HG02938 (cell line): ENCODE measurements around the gene PALS1.
"Not testable (repeated sequence)": the region's sequence is repeated elsewhere in the genome, so short reads cannot be mapped to it uniquely, and the experiment has no call there.

ENCODE experiments used
- ATAC-seq: cut with Tn5 transposase; IDR thresholded peaks from one replicate; pipeline ENCODE4 v1.9.1; 2021; ENCODE audit warnings: mild to moderate bottlenecking, moderate library complexity; ENCODE audit not compliant: unreplicated experiment

Gene PALS1

GRCh38 chr14:67253076-67253635 is 11.9 kb downstream of the PALS1 start:
- no peak for ATAC-seq

DNA sequence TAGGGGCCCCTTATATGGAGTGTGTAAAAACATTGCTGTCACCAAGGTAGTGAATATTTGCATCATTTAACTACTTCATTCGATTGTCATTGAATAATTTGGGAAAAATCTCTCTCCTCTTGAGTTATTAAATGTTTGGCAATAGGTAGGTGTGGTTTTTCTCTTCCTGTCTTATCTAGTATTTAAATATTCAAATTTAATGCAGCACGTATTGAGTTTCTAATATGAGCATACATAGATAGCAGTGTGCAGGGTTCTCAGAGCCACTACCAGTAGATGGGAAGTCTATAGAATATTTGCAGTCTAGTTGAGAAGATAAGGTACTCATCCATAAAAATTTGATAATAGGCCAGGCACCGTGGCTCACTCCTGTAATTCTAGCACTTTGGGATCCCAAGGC is 16.7 kb downstream of the PALS1 start:
- no peak for ATAC-seq

DNA sequence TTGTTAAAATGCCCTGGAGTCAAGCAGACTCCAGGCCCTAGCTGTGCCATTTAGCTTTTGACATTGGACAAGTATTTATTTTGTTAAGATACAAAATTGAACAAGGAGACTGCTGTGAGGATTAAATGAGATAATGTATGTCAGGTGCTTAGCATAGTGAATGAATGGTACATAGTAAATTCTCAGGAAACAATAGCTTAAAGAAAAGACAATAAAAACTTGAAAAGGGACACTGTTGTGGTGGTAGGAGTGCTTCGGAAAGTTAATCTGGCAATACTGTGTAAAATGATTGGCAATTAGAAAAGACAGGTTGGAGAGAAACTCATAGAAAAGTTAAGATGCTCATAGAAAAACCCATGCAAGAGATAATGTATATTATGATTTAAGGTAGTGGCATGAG is 19.7 kb downstream of the PALS1 start:
- no peak for ATAC-seq

DNA sequence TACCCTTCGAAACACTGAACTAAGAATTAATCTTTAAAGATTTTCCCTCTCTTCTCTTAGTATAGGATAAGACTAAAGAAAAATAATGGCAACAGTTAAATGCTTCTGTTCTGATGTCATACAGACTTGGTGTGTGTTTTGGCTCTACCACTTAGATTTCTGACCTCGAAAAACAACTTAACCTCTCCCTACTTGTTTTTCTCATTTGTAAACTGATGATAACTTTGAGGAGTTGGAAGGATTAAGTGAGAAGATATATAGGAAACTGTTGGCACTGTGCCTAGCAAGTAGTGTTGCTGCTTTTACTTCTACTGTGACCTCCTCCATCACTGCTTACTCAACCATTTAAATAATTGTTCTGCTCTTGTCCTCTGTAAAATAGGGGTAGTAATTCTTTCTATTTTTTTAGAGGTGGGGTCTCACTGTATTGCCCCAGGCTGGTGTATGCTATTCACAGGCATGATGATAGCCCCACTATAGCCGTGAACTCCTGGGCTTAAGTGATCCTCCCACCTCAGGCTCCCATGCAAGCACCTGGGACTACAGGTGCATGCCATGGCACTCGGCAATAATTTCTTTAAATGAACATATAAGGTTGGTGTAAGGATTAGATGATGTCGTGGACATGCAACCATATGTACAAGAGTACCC is 22.4 kb downstream of the PALS1 start:
- no peak for ATAC-seq

- ATAC-seq, result no peak
Observed at GRCh38 chr14:67265131-67265530, 23.9 kb downstream of the PALS1 start.

GRCh38 chr14:67267576-67268328 is 26.5 kb downstream of the PALS1 start:
- no peak for ATAC-seq

DNA sequence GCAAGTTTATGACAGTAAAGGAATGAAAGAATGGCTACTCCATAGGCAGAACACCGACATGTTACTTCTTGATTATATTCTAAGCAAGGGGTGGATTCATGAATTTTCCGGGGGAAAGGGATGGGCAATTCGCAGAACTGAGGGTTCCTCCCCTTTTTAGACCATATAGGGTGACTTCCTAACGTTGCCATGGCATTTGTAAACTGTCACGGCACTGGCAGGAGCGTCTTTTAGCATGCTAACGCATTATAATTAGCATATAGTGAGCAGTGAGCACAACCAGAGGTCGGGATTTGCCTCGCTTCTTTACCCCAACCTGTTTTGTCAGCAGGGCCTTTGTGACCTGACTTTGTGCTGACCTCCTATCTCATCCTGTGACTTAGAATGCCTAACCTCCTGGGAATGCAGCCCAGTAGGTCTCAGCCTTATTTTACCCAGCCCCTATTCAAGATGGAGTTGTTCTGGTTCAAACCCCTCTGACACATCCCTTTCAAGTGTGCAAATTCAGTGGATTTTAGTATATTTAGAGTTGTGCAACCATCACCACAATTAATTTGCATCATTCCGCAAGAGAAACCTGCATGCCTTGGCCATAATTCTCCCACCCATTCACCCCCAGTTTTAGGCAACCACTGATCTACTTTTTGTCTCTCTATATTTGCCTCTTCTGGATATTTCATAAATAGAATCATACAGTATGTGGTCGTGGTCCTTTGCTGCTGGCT is 27.4 kb downstream of the PALS1 start:
- no peak for ATAC-seq

DNA sequence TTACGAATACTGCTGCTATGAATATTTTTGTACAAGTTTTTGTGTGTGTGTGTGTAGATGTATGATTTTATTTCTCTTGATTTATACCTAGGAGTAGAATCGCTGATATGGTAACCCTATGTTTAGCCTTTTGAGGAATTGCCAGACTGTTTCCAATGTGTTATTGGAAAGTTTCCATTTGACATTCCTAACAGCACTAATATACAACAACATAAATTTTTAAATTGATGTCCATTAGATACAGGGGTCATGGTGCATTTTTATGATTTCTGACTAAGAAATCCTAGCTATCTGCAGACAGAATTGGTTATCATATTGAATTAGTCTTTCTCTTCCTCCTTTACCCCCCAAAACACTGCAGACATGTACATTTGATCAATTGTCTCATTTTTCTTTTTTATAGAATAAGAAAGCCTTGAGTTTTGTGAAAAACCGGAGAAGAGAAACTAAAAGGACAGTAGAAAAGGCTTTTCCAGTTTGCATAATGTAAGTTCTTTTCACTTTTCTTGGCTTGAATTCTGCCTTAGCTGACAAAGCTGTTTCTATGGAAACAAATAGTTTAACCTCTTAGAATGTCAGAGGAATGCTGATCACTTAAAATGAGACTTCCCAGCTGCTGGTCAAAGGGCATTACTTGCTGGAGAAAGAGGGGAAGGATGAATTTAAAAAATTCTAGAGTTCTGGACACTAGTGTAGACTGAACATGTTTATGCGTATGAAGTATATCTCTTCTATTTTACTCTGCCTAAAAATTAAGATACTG is 28.2 kb downstream of the PALS1 start:
- ATAC-seq, result no peak

- no peak for ATAC-seq
Observed at GRCh38 chr14:67270145-67270753, 29.0 kb downstream of the PALS1 start.

DNA sequence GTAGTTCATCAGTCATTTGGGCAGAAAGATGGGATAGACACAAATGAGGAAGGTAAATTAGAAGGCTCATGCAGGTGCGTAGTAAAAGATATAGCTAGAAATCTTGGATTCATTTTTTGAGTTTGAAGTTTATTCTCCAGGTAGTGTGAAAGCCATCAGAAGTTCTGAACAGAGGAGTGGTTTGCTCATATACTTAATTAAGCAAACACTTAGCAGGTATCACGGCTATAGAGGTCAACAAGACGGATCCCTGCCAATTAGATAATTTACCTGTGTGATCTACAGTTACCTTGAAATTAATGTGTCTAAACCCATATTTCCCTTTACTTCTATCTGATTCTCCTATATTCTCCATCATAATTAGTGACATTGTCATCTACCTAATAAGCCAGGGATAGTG is 29.7 kb downstream of the PALS1 start:
- no peak for ATAC-seq

DNA sequence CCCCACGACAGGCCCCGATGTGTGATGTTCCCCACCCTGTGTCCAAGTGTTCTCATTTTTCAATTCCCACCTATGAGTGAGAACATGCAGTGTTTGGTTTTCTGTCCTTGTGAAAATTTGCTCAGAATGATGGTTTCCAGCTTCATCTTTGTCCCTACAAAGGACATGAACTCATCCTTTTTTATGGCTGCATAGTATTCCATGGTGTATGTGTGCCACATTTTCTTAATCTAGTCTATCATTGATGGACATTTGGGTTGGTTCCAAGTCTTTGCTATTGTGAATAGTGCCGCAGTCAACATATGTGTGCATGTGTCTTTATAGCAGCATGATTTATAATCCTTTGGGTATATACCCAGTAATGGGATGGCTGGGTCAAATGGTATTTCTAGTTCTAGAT is 32.0 kb downstream of the PALS1 start:
- ATAC-seq, result not testable (repeated sequence)

DNA sequence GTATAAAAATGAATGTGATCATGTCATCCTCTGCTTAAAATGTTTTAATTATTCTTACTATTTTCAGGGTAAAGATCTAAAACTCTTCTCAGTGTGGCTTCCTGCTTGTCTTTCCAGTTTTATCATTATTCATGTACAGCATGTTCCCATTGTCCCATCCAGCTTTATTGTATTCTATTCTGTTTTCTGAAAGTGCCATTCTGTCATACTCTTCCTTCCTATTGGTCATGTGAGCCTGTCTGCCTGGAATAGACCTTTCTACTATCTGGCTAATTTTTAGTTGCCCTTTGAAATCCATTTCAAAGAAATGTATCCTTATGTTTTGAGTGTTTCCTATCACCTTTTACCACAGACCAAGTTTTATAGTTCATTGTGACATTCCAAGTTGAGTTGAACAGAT is 34.9 kb downstream of the PALS1 start:
- no peak for ATAC-seq

DNA sequence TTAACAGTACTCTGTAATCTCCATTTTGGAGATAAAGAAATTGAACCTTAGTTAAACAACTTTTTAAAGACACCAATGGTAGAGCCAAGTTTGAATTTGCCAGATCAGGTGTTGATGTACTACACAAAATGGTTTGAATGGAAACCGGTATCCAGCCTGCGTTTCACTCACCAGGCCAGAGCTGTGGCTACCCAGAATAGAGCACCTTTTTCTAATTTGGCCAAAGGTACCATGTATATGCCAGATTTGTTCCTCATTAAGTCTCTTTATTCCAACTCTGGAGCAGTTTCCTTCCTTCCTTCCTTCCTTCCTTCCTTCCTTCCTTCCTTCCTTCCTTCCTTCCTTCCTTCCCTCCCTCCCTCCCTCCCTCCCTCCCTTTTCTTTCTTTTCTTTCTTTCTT is 39.3 kb downstream of the PALS1 start:
- ATAC-seq, result no peak

GRCh38 chr14:67285876-67286452 is 44.7 kb downstream of the PALS1 start:
- no peak for ATAC-seq
